ENCODE results near the gene BARX1.
A peak's percentile ranks its signal among the peaks of the same experiment; 100 is the strongest.

Gene BARX1

GRCh38 chr9:93962017-93962416 lies 6.9 kb upstream of the BARX1 start:
- TF ChIP-seq, protein P1, sequence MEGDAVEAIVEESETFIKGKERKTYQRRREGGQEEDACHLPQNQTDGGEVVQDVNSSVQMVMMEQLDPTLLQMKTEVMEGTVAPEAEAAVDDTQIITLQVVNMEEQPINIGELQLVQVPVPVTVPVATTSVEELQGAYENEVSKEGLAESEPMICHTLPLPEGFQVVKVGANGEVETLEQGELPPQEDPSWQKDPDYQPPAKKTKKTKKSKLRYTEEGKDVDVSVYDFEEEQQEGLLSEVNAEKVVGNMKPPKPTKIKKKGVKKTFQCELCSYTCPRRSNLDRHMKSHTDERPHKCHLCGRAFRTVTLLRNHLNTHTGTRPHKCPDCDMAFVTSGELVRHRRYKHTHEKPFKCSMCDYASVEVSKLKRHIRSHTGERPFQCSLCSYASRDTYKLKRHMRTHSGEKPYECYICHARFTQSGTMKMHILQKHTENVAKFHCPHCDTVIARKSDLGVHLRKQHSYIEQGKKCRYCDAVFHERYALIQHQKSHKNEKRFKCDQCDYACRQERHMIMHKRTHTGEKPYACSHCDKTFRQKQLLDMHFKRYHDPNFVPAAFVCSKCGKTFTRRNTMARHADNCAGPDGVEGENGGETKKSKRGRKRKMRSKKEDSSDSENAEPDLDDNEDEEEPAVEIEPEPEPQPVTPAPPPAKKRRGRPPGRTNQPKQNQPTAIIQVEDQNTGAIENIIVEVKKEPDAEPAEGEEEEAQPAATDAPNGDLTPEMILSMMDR (conservative IDR thresholded peaks at IDR 0.05; ENCODE audit: control insufficient read depth, insufficient read depth, low read depth, low read length) = no peak
- peak; percentile 18 for DNase-seq (ENCODE audit: low read depth)
- no peak overlapping the region for H3K4me3 ChIP-seq (ENCODE audit: control insufficient read depth, low read depth, low read length)

GRCh38 chr9:93960971-93961841 lies 6.1 kb upstream of the BARX1 start:
- TF ChIP-seq, protein P1 (conservative IDR thresholded peaks at IDR 0.05; ENCODE audit: control insufficient read depth, insufficient read depth, low read depth, low read length) = no peak
- no peak overlapping the region for H3K4me3 ChIP-seq (ENCODE audit: control insufficient read depth, low read depth, low read length)
- DNase-seq (ENCODE audit: low read depth) = no peak

DNA sequence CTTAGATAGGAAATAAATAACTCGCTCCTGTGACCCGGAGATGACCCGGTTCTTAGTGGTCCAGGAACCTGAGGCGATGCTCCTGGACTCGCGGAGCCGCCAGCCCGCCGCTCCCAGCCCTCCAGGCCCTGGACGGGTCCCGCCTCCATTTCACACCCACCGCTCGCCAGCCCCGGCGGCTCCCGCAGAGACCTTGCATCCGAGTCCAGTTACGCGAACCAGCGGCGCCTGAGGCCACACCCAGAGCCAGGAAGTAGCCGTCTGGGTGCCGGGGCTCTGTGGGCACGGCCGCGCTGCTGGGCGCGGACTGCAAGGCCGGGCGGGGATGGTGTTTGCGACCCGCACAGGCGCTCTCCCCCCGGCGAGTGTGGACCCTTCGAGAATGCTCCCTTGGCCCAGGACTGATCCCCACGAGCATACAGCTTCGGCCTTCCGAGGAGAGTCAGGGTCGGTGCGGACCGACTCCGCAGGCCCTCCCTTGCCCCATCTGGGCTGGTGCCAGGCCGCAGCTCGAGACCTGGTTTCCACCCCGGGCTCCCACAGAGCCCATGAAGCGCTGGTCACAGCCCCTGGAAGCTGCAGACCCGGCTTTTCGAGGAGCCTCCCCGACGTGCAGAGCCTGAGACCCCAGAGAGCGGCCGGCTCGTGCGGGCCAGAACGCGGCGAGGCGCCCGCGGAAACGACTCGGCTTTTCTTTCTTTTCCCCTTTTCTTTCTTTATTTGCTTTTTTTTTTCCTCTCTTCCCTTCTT lies 5.2 kb upstream of the BARX1 start:
- no peak for DNase-seq (ENCODE audit: low read depth)
- H3K4me3 ChIP-seq (ENCODE audit: control insufficient read depth, low read depth, low read length) = no peak overlapping the region
- TF ChIP-seq, protein P1 (conservative IDR thresholded peaks at IDR 0.05; ENCODE audit: control insufficient read depth, insufficient read depth, low read depth, low read length) = no peak

GRCh38 chr9:93959739-93960154 lies 4.6 kb upstream of the BARX1 start:
- TF ChIP-seq, protein P1 (conservative IDR thresholded peaks at IDR 0.05; ENCODE audit: control insufficient read depth, insufficient read depth, low read depth, low read length) = no peak
- DNase-seq (ENCODE audit: low read depth) = no peak
- H3K4me3 ChIP-seq (ENCODE audit: control insufficient read depth, low read depth, low read length) = no peak overlapping the region

GRCh38 chr9:93958819-93959682 lies 3.9 kb upstream of the BARX1 start:
- DNase-seq (ENCODE audit: low read depth) = peak; percentile 32
- TF ChIP-seq, protein P1 (conservative IDR thresholded peaks at IDR 0.05; ENCODE audit: control insufficient read depth, insufficient read depth, low read depth, low read length) = no peak
- H3K4me3 ChIP-seq (ENCODE audit: control insufficient read depth, low read depth, low read length) = no peak overlapping the region

DNA sequence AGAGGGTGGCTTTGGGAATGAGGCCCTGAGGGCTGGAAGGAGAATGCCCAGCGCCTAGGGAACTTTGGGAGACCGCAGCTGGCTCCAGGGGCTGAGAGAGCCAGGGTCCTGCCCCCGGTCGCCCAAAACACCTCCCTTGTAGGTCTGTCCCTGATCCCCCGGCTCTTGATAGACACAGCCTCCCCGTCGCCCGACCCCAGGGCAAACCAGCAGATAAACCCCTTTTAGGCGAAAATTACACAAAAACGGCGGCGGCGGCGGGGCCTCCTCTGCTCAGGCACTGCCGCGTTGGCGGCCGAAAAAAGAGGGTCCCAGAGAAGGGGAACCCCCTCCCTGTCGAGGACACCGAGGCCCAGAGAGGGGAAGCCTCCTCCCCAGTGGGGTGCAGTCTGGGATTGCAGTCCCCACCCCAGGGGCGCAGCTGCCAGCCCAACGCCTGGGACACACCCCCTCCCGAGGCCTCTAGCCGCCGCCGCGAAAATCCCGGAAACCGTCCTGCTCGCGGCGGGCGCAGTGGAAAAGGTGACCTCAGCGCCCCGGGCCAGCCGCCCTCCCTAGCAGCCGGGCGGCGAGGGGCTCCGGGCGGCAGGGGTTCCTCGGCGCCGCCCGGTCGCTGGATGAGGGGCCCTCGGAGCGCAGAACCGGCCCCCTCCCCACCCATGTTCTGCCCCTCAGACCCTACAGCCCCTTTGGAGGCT lies 3.1 kb upstream of the BARX1 start:
- TF ChIP-seq, protein P1 (conservative IDR thresholded peaks at IDR 0.05; ENCODE audit: control insufficient read depth, insufficient read depth, low read depth, low read length) = no peak
- no peak for DNase-seq (ENCODE audit: low read depth)
- no peak overlapping the region for H3K4me3 ChIP-seq (ENCODE audit: control insufficient read depth, low read depth, low read length)

All from fibroblast of mammary gland (primary cell).